ENCODE data around the gene ZDHHC7. TPM values are rescaled to one million over a fixed set of nuclear protein-coding genes. Genes with fewer than 3 reads are reported as not detected.
A peak's percentile ranks its signal among the peaks of the same experiment; 100 is the strongest.

Gene ZDHHC7
- total RNA-seq, 2 donors from 2014 or later: 64.6 TPM

DNA sequence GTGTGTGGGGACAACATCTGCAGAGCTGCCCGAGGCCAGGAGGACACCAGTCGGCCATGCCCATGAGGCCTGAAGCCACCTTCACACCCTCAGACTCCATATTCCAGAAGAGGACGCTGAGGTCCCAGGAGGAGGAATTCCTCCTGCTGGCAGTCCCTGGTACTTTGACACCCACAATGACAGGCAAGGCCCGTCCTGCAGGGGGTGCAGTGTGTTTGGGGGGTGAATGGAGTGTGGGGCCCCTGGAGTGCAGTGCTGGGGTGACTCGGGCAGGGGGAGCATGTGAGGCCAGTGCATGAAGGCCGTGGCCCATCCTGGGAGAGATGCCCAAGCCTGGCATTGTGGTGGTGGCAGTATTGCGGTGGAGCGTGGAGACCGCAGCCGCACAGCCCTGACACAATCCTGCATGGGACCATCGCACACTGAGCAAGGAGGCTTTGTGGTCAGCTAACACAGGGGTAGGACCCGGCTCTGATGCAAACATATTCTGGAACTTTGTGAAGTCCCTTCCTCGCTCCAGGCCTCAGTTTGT, 52.2 kb downstream of the ZDHHC7 start:
- Histone ChIP-seq H3K4me3 (no peak overlapping the region), H3K27ac (no peak overlapping the region), H3K27me3 (replicated peaks; ENCODE audit: insufficient read depth) (no peaks in the 10 kb centered on the region), H3K4me1 (replicated peaks) (no peaks in the 10 kb centered on the region), H3K9me3 (no peaks in the 10 kb centered on the region), H3K36me3 (no peaks in the 10 kb centered on the region)
- 89% methylated on average over 13 of the region's 13 CpGs for WGBS
- no peak for DNase-seq (ENCODE audit: low spot score)
- TF ChIP-seq POLR2A (IDR thresholded peaks at IDR 0.05): no peak
- TF ChIP-seq, protein P1, sequence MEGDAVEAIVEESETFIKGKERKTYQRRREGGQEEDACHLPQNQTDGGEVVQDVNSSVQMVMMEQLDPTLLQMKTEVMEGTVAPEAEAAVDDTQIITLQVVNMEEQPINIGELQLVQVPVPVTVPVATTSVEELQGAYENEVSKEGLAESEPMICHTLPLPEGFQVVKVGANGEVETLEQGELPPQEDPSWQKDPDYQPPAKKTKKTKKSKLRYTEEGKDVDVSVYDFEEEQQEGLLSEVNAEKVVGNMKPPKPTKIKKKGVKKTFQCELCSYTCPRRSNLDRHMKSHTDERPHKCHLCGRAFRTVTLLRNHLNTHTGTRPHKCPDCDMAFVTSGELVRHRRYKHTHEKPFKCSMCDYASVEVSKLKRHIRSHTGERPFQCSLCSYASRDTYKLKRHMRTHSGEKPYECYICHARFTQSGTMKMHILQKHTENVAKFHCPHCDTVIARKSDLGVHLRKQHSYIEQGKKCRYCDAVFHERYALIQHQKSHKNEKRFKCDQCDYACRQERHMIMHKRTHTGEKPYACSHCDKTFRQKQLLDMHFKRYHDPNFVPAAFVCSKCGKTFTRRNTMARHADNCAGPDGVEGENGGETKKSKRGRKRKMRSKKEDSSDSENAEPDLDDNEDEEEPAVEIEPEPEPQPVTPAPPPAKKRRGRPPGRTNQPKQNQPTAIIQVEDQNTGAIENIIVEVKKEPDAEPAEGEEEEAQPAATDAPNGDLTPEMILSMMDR (IDR thresholded peaks at IDR 0.05): no peak
- TF ChIP-seq POLR2AphosphoS5 (IDR thresholded peaks at IDR 0.05): no peak
- intact Hi-C loops (cut with DNase I): loop anchor here (10.0 kb wide), 1 partner anchor 444 kb away; no protein-coding TSS in a partner anchor

DNA sequence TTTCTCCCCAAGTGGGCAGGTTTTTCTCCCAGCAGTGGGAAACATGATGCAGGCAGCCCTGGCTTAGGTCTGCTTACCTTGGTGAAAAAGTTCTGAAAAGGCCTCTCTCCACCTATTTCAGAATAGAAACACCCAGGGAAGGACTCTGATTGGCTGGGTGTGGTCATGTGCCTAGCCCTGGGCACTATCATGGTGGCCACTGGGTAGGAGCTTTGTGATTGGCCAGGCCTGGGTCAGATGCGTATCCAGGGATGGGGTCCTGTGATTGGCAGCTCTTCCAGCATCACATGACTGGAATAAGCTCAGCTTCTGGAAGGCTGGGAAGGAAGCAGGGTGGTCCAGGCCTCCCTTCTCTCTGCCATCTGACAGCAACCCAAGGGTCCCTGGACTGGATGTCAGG, 53.5 kb downstream of the ZDHHC7 start:
- intact Hi-C loops (cut with DNase I): loop anchor here (10.0 kb wide), 1 partner anchor 443 kb away; no protein-coding TSS in a partner anchor
- Histone ChIP-seq H3K27me3 (replicated peaks; ENCODE audit: insufficient read depth) (no peaks in the 10 kb centered on the region), H3K36me3 (no peaks in the 10 kb centered on the region), H3K27ac (no peak overlapping the region), H3K4me1 (replicated peaks) (no peaks in the 10 kb centered on the region), H3K4me3 (no peak overlapping the region), H3K9me3 (no peaks in the 10 kb centered on the region)
- no peak for DNase-seq (ENCODE audit: low spot score)
- TF ChIP-seq POLR2A (IDR thresholded peaks at IDR 0.05) (no peak), POLR2AphosphoS5 (IDR thresholded peaks at IDR 0.05) (no peak)
- TF ChIP-seq, protein P1 (IDR thresholded peaks at IDR 0.05): no peak
- WGBS: 100% methylated on average over 1 of the region's 1 CpG

DNA sequence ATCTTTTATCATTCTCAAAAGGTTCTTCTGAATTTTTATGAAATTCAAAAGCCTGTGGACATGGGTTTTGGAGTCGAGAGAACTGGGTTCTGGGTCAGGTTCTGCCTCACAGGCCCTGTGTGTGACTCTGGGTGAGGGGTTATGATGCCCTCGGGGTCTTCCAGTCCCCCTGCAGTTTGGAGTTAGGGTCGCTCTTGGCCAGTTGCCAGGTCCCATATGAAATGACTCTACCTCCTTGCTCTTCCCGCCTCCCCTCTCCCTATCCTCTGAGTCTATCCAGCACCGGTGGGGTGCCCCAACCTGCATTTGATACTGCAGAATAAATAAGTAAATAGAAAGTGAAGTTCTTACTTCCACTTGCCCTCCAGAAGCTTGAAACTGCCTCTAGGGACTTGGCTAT, 54.1 kb downstream of the ZDHHC7 start:
- TF ChIP-seq POLR2AphosphoS5 (IDR thresholded peaks at IDR 0.05) (no peak), POLR2A (IDR thresholded peaks at IDR 0.05) (no peak)
- TF ChIP-seq, protein P1 (IDR thresholded peaks at IDR 0.05): no peak
- WGBS: 83% methylated on average over 5 of the region's 5 CpGs
- no peaks in the 10 kb centered on the region for H3K27me3 ChIP-seq (replicated peaks; ENCODE audit: insufficient read depth)
- no peaks in the 10 kb centered on the region for H3K36me3 ChIP-seq
- DNase-seq (ENCODE audit: low spot score): no peak
- no peaks in the 10 kb centered on the region for H3K4me1 ChIP-seq (replicated peaks)
- no peak overlapping the region for H3K4me3 ChIP-seq
- H3K27ac ChIP-seq: no peak overlapping the region
- H3K9me3 ChIP-seq: no peaks in the 10 kb centered on the region
- intact Hi-C loops (cut with DNase I): loop anchor here (10.0 kb wide), 1 partner anchor 442 kb away; no protein-coding TSS in a partner anchor

DNA sequence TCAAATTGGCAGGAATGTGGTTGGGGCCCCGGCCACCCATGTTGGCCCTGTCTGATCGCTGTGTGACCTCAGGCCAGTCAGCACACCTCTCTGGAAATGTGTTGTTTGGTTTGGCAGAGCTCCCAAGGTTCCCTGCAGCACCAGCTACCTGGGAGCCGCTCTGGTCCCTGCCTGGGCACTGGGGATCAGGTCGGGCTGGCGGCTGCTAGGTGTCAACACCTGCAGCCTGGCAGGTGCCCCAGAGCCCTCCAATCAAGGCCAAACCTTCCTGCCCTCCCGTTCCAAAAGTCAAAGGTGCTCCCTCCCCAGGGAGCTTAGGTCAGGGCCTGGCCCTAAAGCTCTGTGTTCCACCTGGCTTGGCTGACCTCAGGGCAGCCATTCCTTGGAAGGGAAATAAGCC, 55.9 kb downstream of the ZDHHC7 start:
- TF ChIP-seq, protein P1 (IDR thresholded peaks at IDR 0.05): no peak
- no peak for TF ChIP-seq POLR2A (IDR thresholded peaks at IDR 0.05)
- no peak for TF ChIP-seq POLR2AphosphoS5 (IDR thresholded peaks at IDR 0.05)
- no peak overlapping the region for H3K27ac ChIP-seq
- 77% methylated on average over 5 of the region's 6 CpGs for WGBS
- H3K4me3 ChIP-seq: no peak overlapping the region
- no peaks in the 10 kb centered on the region for H3K36me3 ChIP-seq
- H3K9me3 ChIP-seq: no peaks in the 10 kb centered on the region
- intact Hi-C loops (cut with DNase I): loop anchor here (10.0 kb wide), 1 partner anchor 441 kb away; no protein-coding TSS in a partner anchor
- DNase-seq (ENCODE audit: low spot score): no peak
- H3K27me3 ChIP-seq (replicated peaks; ENCODE audit: insufficient read depth): no peaks in the 10 kb centered on the region
- H3K4me1 ChIP-seq (replicated peaks): no peaks in the 10 kb centered on the region

DNA sequence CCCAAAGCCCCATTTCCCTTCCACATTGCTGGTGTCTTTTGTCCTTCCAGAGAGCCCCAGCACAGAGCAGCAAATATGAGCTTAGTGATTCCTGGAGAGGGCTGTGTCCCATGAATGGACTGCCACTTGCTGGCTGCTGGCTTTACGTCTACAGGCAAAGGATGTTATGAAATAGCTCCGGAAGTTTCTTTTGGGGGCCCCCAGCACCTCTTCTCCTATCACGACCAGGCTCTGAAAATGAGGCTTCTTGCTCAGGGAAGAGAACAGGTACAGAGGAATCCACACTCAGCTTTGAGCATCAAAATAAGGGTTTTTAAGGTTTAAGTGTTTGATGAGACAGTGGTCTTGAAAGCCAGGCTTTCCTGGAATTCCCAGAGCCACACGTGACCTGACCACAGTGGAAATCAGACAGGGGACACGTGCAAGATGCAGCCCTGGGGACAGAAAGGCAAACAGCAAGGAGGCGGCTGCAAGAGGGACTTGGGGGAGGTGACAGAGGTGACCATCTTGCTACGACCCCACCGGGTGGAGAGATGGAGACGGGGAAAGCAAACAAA, 58.1 kb downstream of the ZDHHC7 start:
- TF ChIP-seq POLR2A (IDR thresholded peaks at IDR 0.05) (no peak), POLR2AphosphoS5 (IDR thresholded peaks at IDR 0.05) (no peak)
- TF ChIP-seq, protein P1 (IDR thresholded peaks at IDR 0.05): no peak
- Histone ChIP-seq H3K27me3 (replicated peaks; ENCODE audit: insufficient read depth) (no peaks in the 10 kb centered on the region), H3K36me3 (no peaks in the 10 kb centered on the region), H3K4me1 (replicated peaks) (peaks cover 7% of the 10 kb centered on the region), H3K4me3 (no peak overlapping the region), H3K9me3 (no peaks in the 10 kb centered on the region), H3K27ac (peak overlapping the region in 1 of 2 donors; percentile 29)
- 88% methylated on average over 9 of the region's 9 CpGs for WGBS
- intact Hi-C loops (cut with DNase I): loop anchor here (10.0 kb wide), 1 partner anchor 438 kb away; no protein-coding TSS in a partner anchor
- DNase-seq (ENCODE audit: low spot score): no peak
